Mesothelial cell of epicardium (in vitro differentiated cells): ENCODE data around the gene ZNF592. TPM values are rescaled to one million over a fixed set of nuclear protein-coding genes. Genes with fewer than 3 reads are reported as not detected.

Source experiments
- DNase-seq, 2 experiments: peaks; one replicate each; pipeline ENCODE4 v3.0.0; 2021; ENCODE audit warnings: low spot score in 2 of 2; ENCODE audit not compliant: unreplicated experiment in 2 of 2
- H3K27ac Mint-ChIP-seq: 2 replicates; pipeline ENCODE4 v1.8.0; 2021; ENCODE audit warnings: mixed read lengths
- H3K27me3 Mint-ChIP-seq: 2 replicates; pipeline ENCODE4 v1.8.0; 2021; ENCODE audit warnings: low read depth, mixed read lengths
- H3K36me3 Mint-ChIP-seq: 2 replicates; pipeline ENCODE4 v1.8.0; 2021; ENCODE audit warnings: mixed read lengths
- H3K4me1 Mint-ChIP-seq: 2 replicates; pipeline ENCODE4 v1.8.0; 2021; ENCODE audit warnings: mixed read lengths
- H3K4me3 Mint-ChIP-seq: 2 replicates; pipeline ENCODE4 v1.8.0; 2021; ENCODE audit warnings: mild to moderate bottlenecking, moderate library complexity, mixed read lengths
- H3K9me3 Mint-ChIP-seq: 2 replicates; pipeline ENCODE4 v1.8.0; 2021; ENCODE audit warnings: mixed read lengths
- CTCF ChIP-seq: fragments of 200-600 bp; sonication (generic); IDR thresholded peaks from one replicate; pipeline ENCODE4 v1.5.0; 2021; ENCODE audit warnings: antibody characterized with exemption; ENCODE audit not compliant: unreplicated experiment
- total RNA-seq: library from RNA; stranded (reverse); gene quantifications from 3 replicates; pipeline ENCODE4 v1.2.1, GENCODE V29; 2021

The ZNF592 gene
- total RNA-seq, 1 donor from 2014 or later = 32.8 TPM

DNA sequence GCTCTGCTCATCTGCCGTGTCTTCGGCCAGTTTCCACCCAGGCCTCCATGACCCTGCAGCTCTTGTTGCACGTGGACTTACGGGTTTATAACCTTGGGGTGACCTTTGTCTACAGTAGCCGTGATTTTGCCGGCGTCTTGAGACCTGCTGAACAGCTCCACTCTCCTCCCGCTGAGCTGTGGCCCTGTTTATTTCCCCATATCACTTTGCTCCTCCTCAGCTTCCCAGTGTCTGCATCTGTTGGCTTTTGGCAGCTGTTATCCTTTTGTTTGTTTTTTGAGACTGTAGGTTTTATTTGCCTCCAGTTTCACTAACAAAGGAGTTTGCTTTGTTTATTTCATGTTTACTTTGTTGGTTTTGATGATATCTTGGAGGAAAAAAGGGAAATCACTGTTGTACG, 106.7 kb downstream of the ZNF592 start:
- H3K9me3 Mint-ChIP-seq = no peaks in the 10 kb centered on the region
- no peak for TF ChIP-seq CTCF
- DNase-seq = no peak
- no peak overlapping the region for H3K4me3 Mint-ChIP-seq
- no peaks in the 10 kb centered on the region for H3K27me3 Mint-ChIP-seq
- no peaks in the 10 kb centered on the region for H3K4me1 Mint-ChIP-seq
- no peak overlapping the region for H3K27ac Mint-ChIP-seq
- H3K36me3 Mint-ChIP-seq = peaks cover 13% of the 10 kb centered on the region

- TF ChIP-seq CTCF = no peak
- no peak for DNase-seq
- Mint-ChIP-seq H3K27ac (no peak overlapping the region), H3K36me3 (peaks cover 13% of the 10 kb centered on the region), H3K4me3 (no peak overlapping the region), H3K27me3 (no peaks in the 10 kb centered on the region), H3K9me3 (no peaks in the 10 kb centered on the region), H3K4me1 (no peaks in the 10 kb centered on the region)
Observed at GRCh38 chr15:84855765-84856164, 107.4 kb downstream of the ZNF592 start.

Other genes starting within 250 kb of the ZNF592 start
- 41.7 to 45.6 TPM (median 45.1 TPM) in 3 replicates for gene ZSCAN2, start 147.6 kb upstream of the ZNF592 start, total RNA-seq
- 47.5 to 49.3 TPM (median 49.3 TPM) in 3 replicates for gene WDR73, start 94.3 kb upstream of the ZNF592 start, total RNA-seq
- gene NMB, start 90.4 kb upstream of the ZNF592 start, total RNA-seq = 6.4 to 7.6 TPM (median 6.7 TPM) in 3 replicates
- gene SEC11A, start 32.5 kb upstream of the ZNF592 start, total RNA-seq = 120 to 126 TPM (median 121 TPM) in 3 replicates
- gene ALPK3, start 68.8 kb downstream of the ZNF592 start, total RNA-seq = 29.7 to 31.3 TPM (median 30.5 TPM) in 3 replicates
- 0.16 to 0.24 TPM (median 0.20 TPM) in 3 replicates for gene SLC28A1, start 136.1 kb downstream of the ZNF592 start, total RNA-seq
- gene PDE8A, start 233.3 kb downstream of the ZNF592 start, total RNA-seq = 33.5 to 38.4 TPM (median 36.7 TPM) in 3 replicates